GM12801 (cell line): ENCODE data around the gene ABCB1.

Experiments
- CTCF ChIP-seq: IDR thresholded peaks from one replicate; pipeline ENCODE4 v1.5.1; 2011; ENCODE audit warnings: control low read depth; ENCODE audit not compliant: insufficient read length; ENCODE audit errors: extremely low read depth

Gene ABCB1

GRCh38 chr7:87575521-87575920 is 25.2 kb downstream of the ABCB1 start:
- no peak for TF ChIP-seq CTCF

- no peak for TF ChIP-seq CTCF
Observed at GRCh38 chr7:87574630-87575029, 26.1 kb downstream of the ABCB1 start.

- TF ChIP-seq CTCF = no peak
Observed at GRCh38 chr7:87570178-87570577, 30.5 kb downstream of the ABCB1 start.

GRCh38 chr7:87567052-87567451 is 33.6 kb downstream of the ABCB1 start:
- no peak for TF ChIP-seq CTCF

GRCh38 chr7:87566311-87566900 is 34.3 kb downstream of the ABCB1 start:
- no peak for TF ChIP-seq CTCF

GRCh38 chr7:87565877-87566276 is 34.8 kb downstream of the ABCB1 start:
- no peak for TF ChIP-seq CTCF

GRCh38 chr7:87564296-87564963 is 36.3 kb downstream of the ABCB1 start:
- no peak for TF ChIP-seq CTCF

GRCh38 chr7:87561702-87562101 is 39.0 kb downstream of the ABCB1 start:
- TF ChIP-seq CTCF = no peak
